Astrocyte of the spinal cord (primary cell): ENCODE data around the gene TRAF7.

Experiments
- DNase-seq: peaks from one replicate; pipeline ENCODE4 v3.0.0; 2011; ENCODE audit warnings: low read depth, low spot score
- H3K4me3 ChIP-seq: 2 replicates; pipeline ENCODE4 v1.5.1; 2011; ENCODE audit warnings: low read depth, mild to moderate bottlenecking, low read length, moderate library complexity
- in situ Hi-C: cut with HindIII; loops from 2 replicates; pipeline ENCODE4 v1.10.0; 2017; ENCODE audit warnings: low sequenced_read_pairs
- TF ChIP-seq, protein P1 (sequence below): IDR thresholded peaks from 2 replicates; pipeline ENCODE4 v1.5.1; 2012; ENCODE audit warnings: low read depth, mild to moderate bottlenecking, low read length, inconsistent platforms

TRAF7 gene

DNA sequence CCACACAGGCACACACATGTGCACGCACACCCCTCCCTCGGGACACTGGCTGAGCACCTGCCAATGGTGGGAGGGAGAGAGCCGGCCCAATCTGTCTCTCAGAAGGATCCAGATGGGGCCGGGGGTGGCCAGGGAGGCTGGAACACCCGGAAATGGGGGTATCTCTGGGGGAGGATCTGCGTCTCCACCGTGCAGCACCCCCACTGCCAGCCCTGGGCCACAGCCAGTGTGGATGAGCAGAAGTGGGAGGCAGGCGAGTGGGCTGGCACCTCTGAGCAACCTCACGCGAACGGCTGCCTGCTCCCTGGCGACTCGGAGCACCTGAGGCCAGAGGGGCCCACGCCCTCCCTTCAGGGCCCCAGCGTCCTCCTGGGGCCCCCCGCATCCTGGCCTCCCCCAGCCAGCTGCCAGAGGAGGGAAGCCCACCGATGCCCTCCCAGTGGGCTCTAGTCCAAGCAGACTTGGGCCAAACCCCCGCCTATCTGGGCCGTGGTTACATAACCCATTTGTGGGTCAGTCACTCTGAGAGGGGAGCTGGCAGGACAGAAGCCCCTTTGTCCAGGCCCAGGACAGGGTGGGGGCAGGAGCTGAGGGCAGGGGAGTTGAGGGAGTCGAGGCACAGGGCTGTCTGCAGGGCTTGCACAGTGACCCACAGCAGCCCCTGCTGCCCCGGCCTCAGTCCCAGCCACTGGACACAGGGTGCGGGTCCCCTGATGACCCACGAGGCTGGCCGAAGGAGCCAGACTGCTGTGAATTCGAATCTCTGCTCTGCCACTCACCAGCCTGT, 35.3 kb downstream of the TRAF7 start:
- no peak overlapping the region for H3K4me3 ChIP-seq
- in situ Hi-C loops = no loop called here

DNA sequence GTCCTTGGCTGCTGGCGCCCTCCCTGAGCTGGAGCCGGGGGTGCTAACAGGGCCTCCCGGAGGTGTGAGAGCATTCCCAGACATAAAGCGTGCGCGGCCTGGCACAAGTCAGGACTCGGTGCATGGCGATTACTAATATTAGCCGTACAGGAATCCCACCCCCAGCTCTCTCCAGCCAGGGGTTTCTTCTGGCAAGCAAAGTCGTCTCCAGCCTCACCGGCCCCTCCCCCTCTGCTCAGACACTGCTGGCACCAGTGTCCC, 35.8 kb downstream of the TRAF7 start:
- no peak overlapping the region for H3K4me3 ChIP-seq
- TF ChIP-seq, protein P1, sequence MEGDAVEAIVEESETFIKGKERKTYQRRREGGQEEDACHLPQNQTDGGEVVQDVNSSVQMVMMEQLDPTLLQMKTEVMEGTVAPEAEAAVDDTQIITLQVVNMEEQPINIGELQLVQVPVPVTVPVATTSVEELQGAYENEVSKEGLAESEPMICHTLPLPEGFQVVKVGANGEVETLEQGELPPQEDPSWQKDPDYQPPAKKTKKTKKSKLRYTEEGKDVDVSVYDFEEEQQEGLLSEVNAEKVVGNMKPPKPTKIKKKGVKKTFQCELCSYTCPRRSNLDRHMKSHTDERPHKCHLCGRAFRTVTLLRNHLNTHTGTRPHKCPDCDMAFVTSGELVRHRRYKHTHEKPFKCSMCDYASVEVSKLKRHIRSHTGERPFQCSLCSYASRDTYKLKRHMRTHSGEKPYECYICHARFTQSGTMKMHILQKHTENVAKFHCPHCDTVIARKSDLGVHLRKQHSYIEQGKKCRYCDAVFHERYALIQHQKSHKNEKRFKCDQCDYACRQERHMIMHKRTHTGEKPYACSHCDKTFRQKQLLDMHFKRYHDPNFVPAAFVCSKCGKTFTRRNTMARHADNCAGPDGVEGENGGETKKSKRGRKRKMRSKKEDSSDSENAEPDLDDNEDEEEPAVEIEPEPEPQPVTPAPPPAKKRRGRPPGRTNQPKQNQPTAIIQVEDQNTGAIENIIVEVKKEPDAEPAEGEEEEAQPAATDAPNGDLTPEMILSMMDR = no peak
- in situ Hi-C loops = no loop called here
- no peak for DNase-seq

More for the DNA sequence above, 35.3 kb downstream of the TRAF7 start:
- no peak for DNase-seq
- TF ChIP-seq, protein P1 = no peak

DNA sequence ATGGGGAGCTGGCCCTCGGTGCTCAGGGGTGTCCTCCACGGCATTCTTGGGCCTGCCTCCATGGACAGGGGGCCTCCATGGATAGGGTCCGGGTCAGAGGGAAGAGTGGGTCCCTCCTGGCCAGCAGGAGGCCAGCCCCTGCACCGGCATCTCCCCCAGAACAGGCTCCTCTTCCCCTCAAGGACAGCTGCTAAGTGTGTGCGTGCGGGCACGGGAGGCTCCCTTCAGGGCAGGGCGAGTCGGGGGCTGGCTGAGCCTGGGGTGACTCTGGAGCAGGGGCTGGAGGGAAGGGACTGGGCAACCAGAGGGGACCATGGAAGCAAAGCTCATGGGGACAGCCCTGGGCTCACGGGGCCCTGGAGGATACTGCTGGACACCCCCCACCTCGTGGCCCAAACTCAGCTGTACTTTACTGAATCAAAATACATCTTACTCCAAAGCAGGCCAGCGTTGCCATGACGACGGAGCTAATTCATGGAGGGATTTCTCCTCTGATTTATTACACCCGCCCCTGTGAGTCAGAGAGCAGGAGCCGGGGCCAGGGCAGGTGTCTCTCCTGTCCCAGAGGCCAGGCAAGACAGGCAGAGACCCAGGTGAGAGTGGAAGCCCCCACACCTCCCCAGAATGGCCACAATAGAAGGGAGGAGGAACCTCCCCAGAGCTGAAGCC, 38.7 kb downstream of the TRAF7 start:
- no peak for DNase-seq
- TF ChIP-seq, protein P1 = no peak
- H3K4me3 ChIP-seq = no peak overlapping the region
- in situ Hi-C loops = no loop called here

DNA sequence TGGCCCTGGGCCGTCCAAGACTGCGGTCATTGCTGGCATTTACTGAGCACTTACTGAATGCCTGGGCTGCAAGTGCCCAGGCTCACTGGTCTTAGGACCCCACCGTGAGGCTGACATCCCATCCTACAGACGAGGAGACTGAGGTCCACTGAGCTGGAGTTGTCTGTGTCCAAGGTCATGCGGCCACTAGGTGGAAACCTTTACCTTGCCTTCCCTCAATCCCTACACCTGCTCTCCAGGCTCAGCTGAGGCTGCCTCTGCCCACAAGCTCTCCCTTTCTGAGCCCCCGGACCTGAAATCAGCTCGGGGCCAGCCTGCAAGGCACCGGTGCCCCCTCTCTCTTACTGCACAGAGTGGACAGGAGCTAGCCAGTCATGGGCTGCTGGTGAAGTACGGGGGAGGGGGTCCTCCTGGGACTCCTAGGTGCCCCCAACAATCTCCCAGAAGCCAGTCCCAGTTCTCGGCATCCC, 39.3 kb downstream of the TRAF7 start:
- H3K4me3 ChIP-seq = no peak overlapping the region
- TF ChIP-seq, protein P1 = peak; percentile 41
- peak; percentile 22 for DNase-seq
- in situ Hi-C loops = no loop called here

DNA sequence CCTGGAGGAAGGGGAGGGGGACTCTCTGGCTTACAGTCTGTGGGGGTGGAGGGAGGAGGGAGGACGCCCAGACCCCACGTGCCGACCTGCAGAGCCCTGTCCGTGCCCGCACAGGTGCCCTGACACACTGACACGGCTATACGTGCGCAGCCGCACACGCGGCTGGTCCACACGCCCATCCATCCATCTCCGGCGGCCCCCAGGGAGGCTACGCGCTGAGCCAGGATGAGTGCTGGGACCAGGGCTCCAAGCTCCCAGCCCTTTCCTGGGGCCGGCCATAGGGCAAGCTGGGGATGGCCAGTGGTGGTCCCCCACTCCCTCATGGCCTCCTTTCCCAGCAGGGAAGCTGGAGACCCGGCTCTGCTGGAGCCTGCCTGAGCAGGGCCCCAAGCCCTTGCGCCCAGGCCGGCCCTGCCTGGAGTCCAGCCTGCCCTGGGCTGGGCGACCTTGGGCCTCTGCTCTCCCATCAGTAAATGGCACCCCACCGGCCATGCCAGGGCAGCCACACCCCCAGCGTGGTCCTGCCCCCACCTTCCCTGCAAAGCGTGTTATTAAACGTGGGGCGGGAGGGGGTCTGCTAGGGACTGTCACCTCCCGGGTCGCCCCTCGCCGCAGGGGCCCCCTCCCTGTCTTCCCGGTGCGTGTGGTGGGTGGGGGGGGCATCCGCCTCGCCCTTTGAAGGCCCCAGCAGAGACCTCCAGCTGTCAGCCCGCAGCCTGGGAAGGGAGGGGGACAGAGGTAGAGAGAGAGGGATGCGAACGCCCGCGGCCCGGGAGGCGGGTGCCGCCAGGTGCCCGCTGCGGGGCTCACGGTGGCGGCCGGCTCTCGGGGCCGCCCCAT, 40.0 kb downstream of the TRAF7 start:
- TF ChIP-seq, protein P1 = no peak
- DNase-seq = no peak
- in situ Hi-C loops = no loop called here
- H3K4me3 ChIP-seq = no peak overlapping the region

DNA sequence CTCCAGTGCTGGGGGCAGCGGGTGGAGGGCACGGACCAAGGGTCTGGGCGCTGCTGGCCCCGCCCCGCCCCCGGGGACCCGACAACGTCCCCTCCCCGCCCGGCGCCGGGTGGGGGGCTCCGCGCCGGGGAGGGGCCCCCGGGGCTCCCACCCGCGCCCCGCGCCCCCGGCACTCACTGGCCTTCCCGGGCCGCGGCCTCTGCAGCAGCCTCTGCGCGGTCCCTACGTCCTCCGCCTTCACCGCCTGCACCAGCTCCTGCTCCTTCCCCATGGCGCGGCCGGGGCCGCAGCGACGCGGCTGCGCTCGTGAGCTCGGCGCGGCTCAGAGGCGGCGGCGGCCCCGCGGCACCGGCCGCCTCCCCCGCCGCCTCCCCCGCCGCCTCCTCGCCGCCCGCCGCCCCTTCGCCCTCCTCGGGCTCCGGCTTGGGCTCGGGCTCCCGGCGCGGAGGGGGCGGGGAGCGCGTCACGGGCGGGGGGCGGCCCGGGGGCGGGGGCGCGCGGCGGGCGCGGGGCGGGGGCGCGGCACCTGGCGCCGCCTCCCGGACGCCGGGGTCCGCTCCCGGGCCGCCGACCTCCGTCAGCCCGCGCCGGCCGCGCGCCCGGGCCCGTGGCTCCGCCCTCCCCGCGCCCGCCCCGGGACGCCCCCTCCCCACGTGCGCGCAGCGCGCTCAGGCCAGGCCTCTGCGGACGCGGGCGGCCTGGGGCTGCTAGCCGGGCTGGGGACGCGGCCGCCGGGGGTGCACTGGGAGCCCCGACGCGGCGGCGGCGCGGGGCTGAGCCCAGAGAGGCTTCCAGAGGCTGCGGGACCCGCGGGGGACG, 40.8 kb downstream of the TRAF7 start, which contains the start of gene CASKIN1:
Gene CASKIN1 (minus strand): TSS at position 444 of the 819 bp plus-strand sequence. CDS start 173 bp downstream, at position 271.
- TF ChIP-seq, protein P1 = no peak
- no peak within 1 kb of the TSS for H3K4me3 ChIP-seq
- in situ Hi-C loops = no loop called here
- no peak for DNase-seq
